Astrocyte (in vitro differentiated cells and primary cell): ENCODE measurements around the gene HSPBP1. TPM values are rescaled to one million over a fixed set of nuclear protein-coding genes. Genes with fewer than 3 reads are reported as not detected.

ENCODE experiments used
- DNase-seq: peaks from one replicate; pipeline ENCODE4 v3.0.0-alpha.2; 2010; ENCODE audit warnings: low read depth
- FAIRE-seq: peaks from 2 replicates; lab custom pipeline; 2011; peaks lifted over from hg19 to GRCh38; lab: Jason Lieb, UNC
- H2AFZ ChIP-seq: 2 replicates; pipeline ENCODE4 v1.6.0; 2012; ENCODE audit warnings: low read depth, low read length, inconsistent platforms
- H3K27ac ChIP-seq: 2 replicates; pipeline ENCODE4 v1.5.1; 2011; ENCODE audit warnings: low read depth, low read length, inconsistent platforms
- H3K27me3 ChIP-seq: 2 replicates; pipeline ENCODE4 v1.6.0; 2011; ENCODE audit warnings: low read length, inconsistent platforms; ENCODE audit not compliant: insufficient read depth
- H3K36me3 ChIP-seq: 2 replicates; pipeline ENCODE4 v1.5.1; 2011; ENCODE audit warnings: low read length, inconsistent platforms; ENCODE audit not compliant: insufficient read depth
- H3K4me1 ChIP-seq: 2 replicates; pipeline ENCODE4 v1.5.1; 2011; ENCODE audit warnings: low read length, inconsistent platforms; ENCODE audit not compliant: insufficient read depth
- H3K4me2 ChIP-seq: 2 replicates; pipeline ENCODE4 v1.6.0; 2012; ENCODE audit warnings: low read length, inconsistent platforms
- H3K4me3 ChIP-seq: 2 replicates; pipeline ENCODE4 v1.5.1; 2011; ENCODE audit warnings: low read depth, mild to moderate bottlenecking, low read length, inconsistent platforms; ENCODE audit not compliant: insufficient read depth
- H3K79me2 ChIP-seq: 2 replicates; pipeline ENCODE4 v1.6.0; 2012; ENCODE audit warnings: mild to moderate bottlenecking, low read length, inconsistent platforms; ENCODE audit not compliant: insufficient read depth
- H3K9ac ChIP-seq: 2 replicates; pipeline ENCODE4 v1.6.0; 2012; ENCODE audit warnings: mild to moderate bottlenecking, low read length, inconsistent platforms
- H3K9me3 ChIP-seq: 2 replicates; pipeline ENCODE4 v1.5.1; 2012; ENCODE audit warnings: low read depth, mild to moderate bottlenecking, low read length, inconsistent platforms; ENCODE audit not compliant: insufficient read depth
- H4K20me1 ChIP-seq: 2 replicates; pipeline ENCODE4 v1.6.0; 2012; ENCODE audit warnings: low read length, inconsistent platforms; ENCODE audit not compliant: insufficient read depth
- H3K27ac Mint-ChIP-seq: one replicate; pipeline ENCODE4 v1.8.0; 2021; ENCODE audit warnings: mild to moderate bottlenecking, mixed read lengths; ENCODE audit not compliant: unreplicated experiment
- H3K27me3 Mint-ChIP-seq: one replicate; pipeline ENCODE4 v1.8.0; 2021; ENCODE audit warnings: low read depth, mixed read lengths; ENCODE audit not compliant: unreplicated experiment
- H3K36me3 Mint-ChIP-seq: one replicate; pipeline ENCODE4 v1.8.0; 2021; ENCODE audit warnings: low read depth, mixed read lengths; ENCODE audit not compliant: unreplicated experiment
- H3K4me1 Mint-ChIP-seq: one replicate; pipeline ENCODE4 v1.8.0; 2021; ENCODE audit warnings: low read depth, mixed read lengths; ENCODE audit not compliant: unreplicated experiment
- H3K4me3 Mint-ChIP-seq: one replicate; pipeline ENCODE4 v1.8.0; 2021; ENCODE audit warnings: mild to moderate bottlenecking, moderate library complexity, mixed read lengths; ENCODE audit not compliant: unreplicated experiment
- H3K9me3 Mint-ChIP-seq: one replicate; pipeline ENCODE4 v1.8.0; 2021; ENCODE audit warnings: mild to moderate bottlenecking, mixed read lengths; ENCODE audit not compliant: unreplicated experiment
- EZH2 ChIP-seq: IDR thresholded peaks from 2 replicates; pipeline ENCODE4 v1.6.1; 2012; ENCODE audit warnings: mild to moderate bottlenecking, low read length, inconsistent platforms; ENCODE audit not compliant: insufficient read depth
- total RNA-seq: library from RNA; stranded (reverse); gene quantifications from 2 replicates; pipeline ENCODE4 v1.2.1, GENCODE V29; 2021
- TF ChIP-seq, protein P1 (sequence below): IDR thresholded peaks from 2 replicates; pipeline ENCODE4 v1.5.1; 2011; ENCODE audit warnings: low read depth, mild to moderate bottlenecking, inconsistent platforms, low read length, moderate library complexity; ENCODE audit not compliant: insufficient read depth

Gene HSPBP1
- total RNA-seq, 1 donor from 2014 or later: 34.8 TPM

DNA sequence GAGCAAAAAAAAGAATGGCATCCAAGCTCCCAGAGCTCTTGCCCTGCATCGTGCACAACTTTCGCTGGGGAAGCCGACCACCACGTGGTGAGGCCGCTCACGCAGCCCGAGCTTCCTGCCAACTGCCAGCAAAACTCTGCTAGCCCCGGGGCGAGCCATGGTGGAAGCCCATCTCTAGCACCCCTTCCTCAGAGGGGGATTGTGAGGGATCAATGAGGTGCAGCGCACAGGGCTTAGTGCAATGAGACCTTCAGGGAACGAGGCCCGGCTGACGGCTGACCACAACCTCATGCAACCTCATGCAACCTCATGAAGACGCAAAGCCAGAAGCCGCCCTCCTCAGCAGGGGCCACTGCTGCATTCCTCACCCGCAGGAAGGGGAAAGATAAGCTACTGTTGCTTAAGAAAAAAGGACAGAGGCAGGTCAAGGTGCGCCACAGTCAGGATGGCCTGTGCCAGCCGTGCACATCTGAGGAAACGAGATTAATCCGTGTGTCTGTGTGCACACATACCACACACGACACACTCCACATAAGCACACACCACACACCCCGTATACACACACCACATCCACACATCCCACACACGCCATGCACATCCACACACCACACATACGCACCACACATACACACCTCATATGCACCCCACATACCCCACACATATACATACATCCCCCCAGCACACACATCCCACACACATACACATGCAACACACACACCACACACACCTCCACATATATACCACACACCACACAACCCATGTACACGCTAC lies 9.6 kb downstream of the HSPBP1 start:
- TF ChIP-seq, protein P1, sequence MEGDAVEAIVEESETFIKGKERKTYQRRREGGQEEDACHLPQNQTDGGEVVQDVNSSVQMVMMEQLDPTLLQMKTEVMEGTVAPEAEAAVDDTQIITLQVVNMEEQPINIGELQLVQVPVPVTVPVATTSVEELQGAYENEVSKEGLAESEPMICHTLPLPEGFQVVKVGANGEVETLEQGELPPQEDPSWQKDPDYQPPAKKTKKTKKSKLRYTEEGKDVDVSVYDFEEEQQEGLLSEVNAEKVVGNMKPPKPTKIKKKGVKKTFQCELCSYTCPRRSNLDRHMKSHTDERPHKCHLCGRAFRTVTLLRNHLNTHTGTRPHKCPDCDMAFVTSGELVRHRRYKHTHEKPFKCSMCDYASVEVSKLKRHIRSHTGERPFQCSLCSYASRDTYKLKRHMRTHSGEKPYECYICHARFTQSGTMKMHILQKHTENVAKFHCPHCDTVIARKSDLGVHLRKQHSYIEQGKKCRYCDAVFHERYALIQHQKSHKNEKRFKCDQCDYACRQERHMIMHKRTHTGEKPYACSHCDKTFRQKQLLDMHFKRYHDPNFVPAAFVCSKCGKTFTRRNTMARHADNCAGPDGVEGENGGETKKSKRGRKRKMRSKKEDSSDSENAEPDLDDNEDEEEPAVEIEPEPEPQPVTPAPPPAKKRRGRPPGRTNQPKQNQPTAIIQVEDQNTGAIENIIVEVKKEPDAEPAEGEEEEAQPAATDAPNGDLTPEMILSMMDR: no peak
- no peak for TF ChIP-seq EZH2
- Histone ChIP-seq H3K4me3 (no peak overlapping the region), H3K9ac (no peak overlapping the region), H3K79me2 (peaks cover 5% of the 10 kb centered on the region), H3K36me3 (no peaks in the 10 kb centered on the region), H3K27me3 (no peaks in the 10 kb centered on the region), H3K4me2 (no peak overlapping the region), H3K4me1 (no peaks in the 10 kb centered on the region), H3K27ac (no peak overlapping the region), H3K9me3 (peaks cover 4% of the 10 kb centered on the region), H4K20me1 (peaks cover 6% of the 10 kb centered on the region), H2AFZ (no peak overlapping the region)
- H3K27ac Mint-ChIP-seq: no peak overlapping the region
- no peak for DNase-seq
- FAIRE-seq: no peak
- H3K27me3 Mint-ChIP-seq: no peaks in the 10 kb centered on the region
- H3K9me3 Mint-ChIP-seq: peaks cover 2% of the 10 kb centered on the region
- H3K36me3 Mint-ChIP-seq: peaks cover 18% of the 10 kb centered on the region
- no peaks in the 10 kb centered on the region for H3K4me1 Mint-ChIP-seq
- H3K4me3 Mint-ChIP-seq: no peak overlapping the region

DNA sequence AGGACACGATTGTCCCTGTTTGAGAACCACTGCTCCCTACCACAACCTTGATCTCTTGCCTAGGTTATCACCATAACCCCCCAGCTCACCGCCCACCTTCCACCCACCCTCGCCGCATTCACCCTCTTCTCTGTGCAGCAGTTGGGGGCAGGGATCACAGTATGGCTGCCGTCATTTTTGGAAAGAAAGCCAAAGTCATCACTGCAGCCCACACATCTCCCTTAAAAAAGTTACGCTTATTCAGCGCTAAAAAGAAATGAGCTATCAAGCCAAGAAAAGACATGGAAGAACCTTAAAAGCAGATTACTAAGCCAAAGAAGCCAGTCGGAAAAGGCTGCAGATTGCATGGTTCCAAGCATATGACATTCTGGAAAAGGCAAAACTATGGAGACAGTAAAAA lies 10.6 kb downstream of the HSPBP1 start:
- peaks cover 13% of the 10 kb centered on the region for H3K36me3 Mint-ChIP-seq
- Histone ChIP-seq H3K27ac (no peak overlapping the region), H3K4me2 (no peak overlapping the region), H3K79me2 (peaks cover 5% of the 10 kb centered on the region), H3K4me3 (no peak overlapping the region), H3K36me3 (no peaks in the 10 kb centered on the region), H3K9ac (no peak overlapping the region), H3K9me3 (peaks cover 4% of the 10 kb centered on the region), H2AFZ (no peak overlapping the region), H3K27me3 (no peaks in the 10 kb centered on the region), H4K20me1 (peaks cover 6% of the 10 kb centered on the region), H3K4me1 (no peaks in the 10 kb centered on the region)
- H3K4me3 Mint-ChIP-seq: no peak overlapping the region
- H3K27ac Mint-ChIP-seq: no peak overlapping the region
- FAIRE-seq (no peak), DNase-seq (no peak)
- no peaks in the 10 kb centered on the region for H3K27me3 Mint-ChIP-seq
- H3K4me1 Mint-ChIP-seq: no peaks in the 10 kb centered on the region
- H3K9me3 Mint-ChIP-seq: peaks cover 2% of the 10 kb centered on the region
- no peak for TF ChIP-seq EZH2
- TF ChIP-seq, protein P1: no peak

DNA sequence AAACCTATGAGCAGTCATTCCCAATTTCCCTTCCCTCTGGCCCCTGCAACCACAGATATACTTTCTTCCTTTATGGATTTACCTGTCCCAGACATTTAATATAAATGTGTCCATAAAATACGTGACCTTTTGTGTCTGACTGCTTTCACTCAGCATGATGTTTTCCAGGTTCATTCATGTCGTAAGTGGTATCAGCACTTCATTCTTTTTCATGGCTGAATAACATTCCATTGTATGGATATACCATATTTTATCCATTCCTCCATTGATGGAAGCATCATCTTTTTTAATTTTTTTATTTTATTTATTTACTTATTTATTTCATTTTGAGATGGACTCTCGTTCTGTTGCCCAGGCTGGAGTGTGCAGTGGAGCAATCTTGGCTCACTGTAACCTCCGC lies 13.1 kb downstream of the HSPBP1 start:
- Mint-ChIP-seq H3K4me1 (no peaks in the 10 kb centered on the region), H3K27me3 (no peaks in the 10 kb centered on the region), H3K27ac (no peak overlapping the region), H3K36me3 (peaks cover 13% of the 10 kb centered on the region), H3K4me3 (no peak overlapping the region), H3K9me3 (peaks cover 2% of the 10 kb centered on the region)
- H3K9me3 ChIP-seq: peaks cover 4% of the 10 kb centered on the region
- DNase-seq (no peak), FAIRE-seq (no peak)
- H3K4me2 ChIP-seq: no peak overlapping the region
- TF ChIP-seq EZH2: no peak
- TF ChIP-seq, protein P1: no peak
- no peak overlapping the region for H2AFZ ChIP-seq
- no peak overlapping the region for H3K4me3 ChIP-seq
- no peaks in the 10 kb centered on the region for H3K27me3 ChIP-seq
- peaks cover 5% of the 10 kb centered on the region for H3K79me2 ChIP-seq
- no peak overlapping the region for H3K9ac ChIP-seq
- H3K27ac ChIP-seq: no peak overlapping the region
- H3K4me1 ChIP-seq: no peaks in the 10 kb centered on the region
- H3K36me3 ChIP-seq: no peaks in the 10 kb centered on the region
- peaks cover 6% of the 10 kb centered on the region for H4K20me1 ChIP-seq
